ENCODE data around the gene EFEMP2.
A peak's percentile ranks its signal among the peaks of the same experiment; 100 is the strongest.
"Not testable (repeated sequence)": the region's sequence is repeated elsewhere in the genome, so short reads cannot be mapped to it uniquely, and the experiment has no call there.

Gene EFEMP2

DNA sequence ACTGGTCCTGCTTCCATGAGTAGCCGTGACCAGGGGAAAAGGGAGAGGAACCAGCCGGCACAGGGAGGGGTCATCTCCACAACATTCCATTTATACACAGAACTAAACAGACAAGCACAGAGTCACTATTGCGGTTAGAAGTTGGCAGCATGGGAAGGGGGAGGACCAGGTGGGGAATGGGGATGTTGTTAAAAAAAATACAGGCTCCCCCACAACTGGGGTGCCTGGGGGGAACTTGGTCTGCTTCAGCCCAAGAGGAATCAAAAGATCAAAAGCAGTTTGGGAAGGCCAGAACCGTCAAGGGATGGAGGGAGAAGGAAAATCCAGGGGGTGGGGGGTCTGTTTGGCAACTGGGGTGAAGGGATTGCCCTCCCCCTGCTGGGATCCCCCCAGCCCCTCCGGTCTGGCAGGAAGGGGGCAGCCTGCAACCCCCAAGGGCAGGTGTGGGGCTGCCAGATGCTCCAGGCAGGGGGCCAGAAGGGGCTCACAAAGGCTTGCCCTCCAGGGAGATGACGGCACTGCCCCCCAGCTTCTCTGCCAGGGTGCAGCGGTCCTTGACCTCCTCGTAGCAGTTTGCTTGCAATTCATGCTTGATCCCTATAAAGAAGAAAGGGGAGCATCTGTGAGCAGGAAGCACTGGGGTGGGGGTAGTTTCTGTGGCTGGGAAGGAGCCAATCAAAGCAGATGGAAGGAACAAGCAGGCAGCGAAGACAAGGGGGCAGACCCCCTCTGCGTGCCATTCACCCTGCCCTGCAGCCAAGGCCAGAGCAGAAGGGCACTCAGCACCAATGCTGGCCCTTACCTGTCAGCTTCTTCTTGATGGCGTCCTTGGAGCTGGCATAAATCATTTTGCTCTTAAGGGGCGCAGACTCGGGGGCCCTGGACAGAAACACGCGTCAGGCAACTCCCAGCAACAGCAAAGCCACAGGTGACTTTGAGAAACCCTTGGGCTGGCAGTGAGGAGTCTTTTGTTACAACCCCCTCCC, 17.5 kb downstream of the EFEMP2 start:
- no peak for DNase-seq (ENCODE audit: low read depth in 2 of 2, low spot score in 1 of 2)

DNA sequence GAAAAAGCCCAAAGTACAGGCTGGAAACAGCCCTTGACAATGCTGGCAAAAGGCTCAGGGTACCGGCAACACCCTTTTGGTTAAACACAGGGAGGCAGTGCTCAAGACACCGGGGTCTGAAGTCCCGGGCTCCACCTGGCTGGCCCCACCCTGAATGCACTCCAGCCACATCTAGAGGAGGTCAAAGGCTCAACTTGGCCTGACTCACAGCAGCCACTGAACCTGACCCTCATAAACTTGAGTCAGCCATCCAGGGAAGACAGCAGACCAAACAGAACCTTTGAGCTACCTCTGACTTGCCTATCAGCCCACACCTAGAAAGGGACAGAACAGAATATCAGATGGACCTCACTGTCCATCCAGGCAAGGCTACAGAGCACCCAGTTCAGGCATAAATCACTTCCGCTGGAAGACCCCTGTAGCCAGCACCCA, 18.4 kb downstream of the EFEMP2 start:
- DNase-seq (ENCODE audit: low read depth in 2 of 2, low spot score in 1 of 2), result no peak

DNA sequence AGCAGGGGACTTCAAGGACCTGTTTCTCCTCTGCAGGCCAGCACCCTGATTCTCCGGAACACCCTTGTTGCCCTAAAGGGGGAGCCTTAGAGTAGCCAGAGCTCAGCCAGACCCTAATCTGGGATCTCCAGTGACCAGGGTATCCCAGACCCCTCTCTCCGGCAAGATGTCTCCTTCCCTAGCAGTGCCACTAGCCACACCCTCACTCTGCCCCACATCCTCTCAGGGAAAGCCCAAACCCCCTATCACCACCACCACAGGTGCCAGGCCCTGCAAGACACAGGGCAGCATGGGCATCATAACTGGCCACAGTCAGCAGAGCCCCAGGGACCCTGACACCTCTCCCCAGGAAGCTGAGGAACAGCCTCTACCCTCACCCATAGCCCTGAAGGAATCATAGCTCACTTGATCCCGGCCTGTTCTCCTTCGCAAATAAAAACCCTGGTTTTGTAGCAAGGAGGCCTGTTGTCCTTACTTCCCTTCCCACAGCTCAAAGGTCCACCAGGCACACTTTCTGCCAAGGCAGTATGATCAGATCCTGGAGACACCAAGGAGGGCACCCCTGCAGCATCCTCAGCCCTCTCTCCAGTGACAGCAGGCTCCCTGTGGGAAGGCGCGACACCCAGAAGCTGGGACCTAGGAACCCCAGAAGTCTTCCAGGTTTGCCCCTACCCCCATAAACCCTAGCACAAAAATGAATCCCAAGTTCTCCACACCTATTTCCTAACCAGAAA, 19.2 kb downstream of the EFEMP2 start:
- no peak for DNase-seq (ENCODE audit: low read depth in 2 of 2, low spot score in 1 of 2)

- no peak for DNase-seq (ENCODE audit: low read depth in 2 of 2, low spot score in 1 of 2)
These were observed 19.9 kb downstream of the EFEMP2 start for GRCh38 chr11:65852508-65853245.

DNA sequence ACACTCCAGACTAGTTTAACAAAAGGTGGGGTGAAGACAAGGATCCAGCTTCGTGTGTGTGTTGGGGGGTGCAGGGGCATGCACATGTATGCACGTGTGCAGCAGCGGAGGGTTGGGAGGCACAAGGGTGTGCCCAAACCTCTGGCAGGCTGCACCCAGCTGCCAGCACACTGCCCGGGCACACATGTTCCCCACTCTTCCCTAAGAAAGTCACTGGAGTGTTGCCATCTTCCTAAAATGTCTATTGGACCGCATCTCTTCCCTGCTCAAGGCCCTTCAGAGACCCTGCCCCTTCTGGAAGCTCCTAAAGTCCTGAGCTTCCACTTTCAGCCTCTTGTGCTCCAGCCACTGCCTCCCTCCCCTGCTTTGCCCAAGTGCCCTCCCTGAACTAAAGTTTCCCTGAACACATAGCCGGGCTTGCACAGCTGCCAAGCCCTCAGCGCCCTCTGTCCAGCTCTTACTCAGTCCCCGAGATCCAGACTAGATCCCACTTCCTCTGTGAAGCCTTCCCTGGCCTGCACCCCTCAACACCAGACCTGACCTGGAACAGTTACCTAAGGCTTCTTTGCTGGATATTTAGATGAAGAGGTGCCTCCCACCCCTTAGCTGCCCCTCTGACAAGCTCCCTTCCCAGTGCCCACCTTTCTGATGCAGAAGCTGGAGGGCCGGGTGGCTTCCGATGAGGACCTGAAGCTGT, 20.6 kb downstream of the EFEMP2 start:
- no peak for DNase-seq (ENCODE audit: low read depth in 2 of 2, low spot score in 1 of 2)

DNA sequence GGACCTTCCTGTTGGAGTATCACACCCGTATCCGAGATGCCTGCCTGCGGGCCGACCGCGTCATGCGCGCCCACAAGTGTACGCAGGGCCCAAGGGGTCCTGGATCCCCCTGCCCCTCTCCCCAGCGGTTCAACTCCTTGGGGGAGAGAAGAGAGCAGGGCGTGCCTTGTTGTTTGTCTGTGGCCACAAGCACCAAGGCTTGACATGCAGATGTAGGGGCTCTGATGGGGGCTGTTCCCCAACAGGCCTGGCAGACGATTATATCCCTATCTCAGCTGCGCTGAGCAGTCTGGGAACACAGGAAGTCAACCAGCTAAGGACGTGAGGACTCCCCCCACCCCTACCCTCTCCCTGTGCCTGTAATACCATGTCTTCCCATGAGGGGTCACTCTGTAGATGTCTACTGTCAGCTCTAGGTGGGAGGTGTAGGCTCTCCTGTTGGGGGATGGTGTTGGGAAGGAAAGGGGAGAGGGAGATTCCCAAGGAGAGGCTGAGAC, 21.5 kb downstream of the EFEMP2 start:
- DNase-seq (ENCODE audit: low read depth in 2 of 2, low spot score in 1 of 2), result no peak

GRCh38 chr11:65850217-65851082, 22.1 kb downstream of the EFEMP2 start:
- no peak for DNase-seq (ENCODE audit: low read depth in 2 of 2, low spot score in 1 of 2)

DNA sequence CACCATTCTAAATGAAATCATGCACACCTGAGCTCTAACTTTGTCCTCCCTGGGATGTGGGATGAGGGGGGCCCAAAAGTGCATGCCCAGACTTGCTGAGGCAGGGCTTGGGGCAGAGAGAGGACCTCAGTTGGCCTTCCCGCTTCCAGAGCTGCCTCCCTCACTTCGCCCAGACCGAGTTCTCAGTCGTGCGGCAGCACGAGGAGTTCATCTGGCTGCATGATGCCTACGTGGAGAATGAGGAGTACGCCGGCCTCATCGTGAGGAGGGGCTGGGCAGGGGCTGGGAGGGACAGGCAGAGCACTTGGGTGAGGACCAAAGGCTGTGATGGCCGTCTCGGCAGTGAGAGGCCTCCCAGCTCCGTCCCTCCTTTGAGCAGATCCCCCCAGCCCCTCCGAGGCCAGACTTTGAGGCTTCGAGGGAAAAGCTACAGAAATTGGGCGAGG, 22.8 kb downstream of the EFEMP2 start:
- DNase-seq (ENCODE audit: low read depth in 2 of 2, low spot score in 1 of 2), result no peak

DNA sequence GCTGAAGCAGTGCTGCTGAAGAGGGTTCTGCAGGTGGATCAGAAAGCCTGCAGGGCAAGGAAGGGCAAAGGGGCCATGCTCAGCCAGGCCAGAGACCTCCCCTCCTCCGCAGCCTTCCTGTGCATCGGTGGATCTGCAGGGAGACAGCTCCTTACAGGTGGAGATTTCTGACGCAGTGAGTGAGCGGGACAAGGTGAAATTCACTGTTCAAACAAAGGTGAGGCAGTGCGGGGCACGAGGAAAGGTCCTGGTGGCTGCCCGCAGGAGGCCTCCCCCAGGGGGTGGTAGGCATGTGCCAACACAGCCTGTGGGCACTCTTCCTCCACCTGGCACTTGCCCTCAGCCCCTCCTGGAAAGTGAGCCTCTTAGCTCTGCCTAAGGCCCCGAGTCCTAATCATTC, 23.2 kb downstream of the EFEMP2 start:
- no peak for DNase-seq (ENCODE audit: low read depth in 2 of 2, low spot score in 1 of 2)

DNA sequence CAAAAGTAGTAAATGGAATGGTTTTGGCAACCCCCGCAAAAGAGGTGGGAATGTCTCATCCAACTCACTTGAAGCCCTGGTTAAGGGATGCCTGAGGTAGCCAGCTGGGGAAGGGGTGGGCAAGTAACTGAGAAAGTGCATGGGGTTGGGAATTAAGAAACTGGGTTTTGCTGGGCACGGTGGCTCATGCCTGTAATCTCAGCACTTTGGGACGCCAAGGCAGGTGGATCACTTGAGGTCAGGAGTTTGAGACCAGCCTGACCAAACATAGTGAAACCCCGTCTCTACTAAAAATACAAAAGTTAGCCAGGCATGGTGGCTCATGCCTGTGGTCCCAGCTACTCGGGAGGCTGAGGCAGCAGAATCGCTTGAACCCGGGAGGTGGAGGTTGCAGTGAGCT, 23.9 kb downstream of the EFEMP2 start:
- DNase-seq (ENCODE audit: low read depth in 2 of 2, low spot score in 1 of 2), result not testable (repeated sequence)

GRCh38 chr11:65847746-65848145, 24.9 kb downstream of the EFEMP2 start:
- no peak for DNase-seq (ENCODE audit: low read depth in 2 of 2, low spot score in 1 of 2)

DNA sequence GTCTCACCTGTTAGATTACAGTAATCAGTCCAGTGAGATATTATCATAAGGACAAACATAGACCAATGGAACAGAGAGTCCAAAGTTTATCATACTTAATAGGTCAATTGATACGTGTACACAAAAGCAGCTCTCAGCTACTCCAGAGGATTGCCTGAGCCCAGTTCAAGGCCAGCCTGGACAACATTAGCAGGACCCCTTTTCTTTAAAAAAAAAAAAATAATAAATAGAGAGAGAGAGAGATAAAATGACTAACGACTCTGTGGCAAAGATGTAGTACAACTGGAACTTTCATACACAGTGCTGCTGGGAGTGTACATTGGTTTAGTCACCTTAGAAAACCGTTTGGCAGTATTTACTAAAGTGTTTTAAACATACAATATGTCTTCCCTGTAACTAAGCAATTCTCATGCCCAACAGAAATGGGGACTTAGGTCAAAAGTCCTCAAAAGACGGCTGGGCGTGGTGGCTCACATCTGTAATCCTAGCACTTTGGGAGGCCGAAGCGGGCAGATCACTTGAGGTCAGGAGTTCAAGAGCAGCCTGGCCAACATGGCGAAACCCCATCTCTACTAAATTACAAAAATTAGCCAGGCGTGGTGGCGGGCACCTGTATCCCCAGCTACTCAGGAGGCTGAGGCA, 28.2 kb downstream of the EFEMP2 start:
- DNase-seq (ENCODE audit: low read depth in 2 of 2, low spot score in 1 of 2), result no peak

- no peak for DNase-seq (ENCODE audit: low read depth in 2 of 2, low spot score in 1 of 2)
These were observed 28.8 kb downstream of the EFEMP2 start for GRCh38 chr11:65843811-65844210.

GRCh38 chr11:65842144-65842543, 30.5 kb downstream of the EFEMP2 start:
- DNase-seq (ENCODE audit: low read depth in 2 of 2, low spot score in 1 of 2), result no peak

- no peak for DNase-seq (ENCODE audit: low read depth in 2 of 2, low spot score in 1 of 2)
These were observed 38.4 kb downstream of the EFEMP2 start for GRCh38 chr11:65834202-65834601.

GRCh38 chr11:65833297-65834030, 39.1 kb downstream of the EFEMP2 start, which contains the start of gene SNX32:
SNX32 (plus strand) TSS chr11:65833963; CDS start chr11:65834066, 103 bp downstream.
- peak; percentile 88 to 91 for DNase-seq (ENCODE audit: low read depth in 2 of 2, low spot score in 1 of 2)

DNA sequence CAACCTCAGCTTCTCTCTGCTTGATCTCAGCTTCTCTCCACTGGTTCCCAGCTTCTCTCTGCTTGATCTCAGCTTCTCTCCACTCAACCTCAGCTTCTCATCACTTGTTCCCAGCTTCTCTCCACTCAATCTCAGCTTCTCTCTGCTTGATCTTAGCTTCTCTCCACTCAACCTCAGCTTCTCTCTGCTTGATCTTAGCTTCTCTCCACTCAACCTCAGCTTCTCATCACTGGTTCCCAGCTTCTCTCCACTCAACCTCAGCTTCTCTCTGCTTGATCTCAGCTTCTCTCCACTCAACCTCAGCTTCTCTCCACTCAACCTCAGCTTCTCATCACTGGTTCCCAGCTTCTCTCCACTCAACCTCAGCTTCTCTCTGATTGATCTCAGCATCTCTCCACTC, 40.4 kb downstream of the EFEMP2 start:
- not testable (repeated sequence) for DNase-seq (ENCODE audit: low read depth in 2 of 2, low spot score in 1 of 2)

- no peak for DNase-seq (ENCODE audit: low read depth in 2 of 2, low spot score in 1 of 2)
These were observed 43.1 kb downstream of the EFEMP2 start for GRCh38 chr11:65829459-65829858.

All from stimulated activated CD8-positive, alpha-beta memory T cell treated with anti-CD3 and anti-CD28 coated beads, Interleukin-4, amount 100 ng/mL, for 4 hours (primary cell).